T-helper 17 cell (primary cell): ENCODE results near the gene ITPKB. TPM values are rescaled to one million over a fixed set of nuclear protein-coding genes. Genes with fewer than 3 reads are reported as not detected.
"Not testable (repeated sequence)": the region's sequence is repeated elsewhere in the genome, so short reads cannot be mapped to it uniquely, and the experiment has no call there.

Source experiments
- ATAC-seq: fragments of 150-1000 bp; cut with Tn5 transposase; 2 replicates; pipeline ENCODE4 v1.10.0; 2021; ENCODE audit warnings: mild to moderate bottlenecking, moderate library complexity
- DNase-seq, 3 donors: peaks; one replicate each; pipeline versions ENCODE4 v3.0.0 to v3.0.0-alpha.2; 2020 to 2021
- H3K9me3 ChIP-seq: one replicate; pipeline ENCODE4 v1.7.0; 2013; ENCODE audit warnings: low read length, mild to moderate bottlenecking; ENCODE audit not compliant: control insufficient read depth, poor library complexity, severe bottlenecking
- H3K27ac Mint-ChIP-seq: one replicate; pipeline ENCODE4 v1.8.0; 2022; ENCODE audit warnings: mild to moderate bottlenecking, moderate library complexity, mixed read lengths
- H3K27me3 Mint-ChIP-seq: one replicate; pipeline ENCODE4 v1.8.0; 2022; ENCODE audit warnings: mixed read lengths
- H3K36me3 Mint-ChIP-seq: one replicate; pipeline ENCODE4 v1.8.0; 2022; ENCODE audit warnings: low read depth, mixed read lengths
- H3K4me1 Mint-ChIP-seq: one replicate; pipeline ENCODE4 v1.8.0; 2022; ENCODE audit warnings: mild to moderate bottlenecking, mixed read lengths
- H3K4me3 Mint-ChIP-seq: one replicate; pipeline ENCODE4 v1.8.0; 2022; ENCODE audit warnings: mild to moderate bottlenecking, moderate library complexity, mixed read lengths
- total RNA-seq, 4 donors: library from RNA in 2 of 4; stranded (reverse) in 2 of 4; gene quantifications; one replicate each; pipeline ENCODE4 v1.2.3 and lab custom pipeline; 2022 to 2026

The ITPKB gene
- total RNA-seq, 2 donors from 2014 or later, result 128 to 166 TPM

DNA sequence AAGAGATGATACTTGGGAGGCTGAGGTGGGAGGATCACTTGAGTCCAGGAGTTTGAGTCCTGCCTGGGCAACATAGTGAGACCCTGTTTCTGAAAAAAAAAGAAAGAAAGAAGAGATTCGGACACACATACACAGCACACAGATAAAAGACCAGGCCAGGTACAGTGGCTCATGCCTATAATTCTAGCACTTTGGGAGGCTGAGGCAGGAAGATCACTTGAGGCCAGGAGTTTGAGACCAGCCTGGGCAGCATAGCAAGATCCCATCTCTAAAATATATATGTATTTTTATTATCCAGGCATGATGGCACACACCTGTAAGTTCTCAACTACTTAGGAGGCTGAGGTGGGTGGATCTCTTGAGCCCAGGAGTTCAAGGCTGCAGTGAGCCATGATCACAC, 121.4 kb downstream of the ITPKB start:
- peak overlapping the region; percentile 67 for H3K27ac Mint-ChIP-seq
- not testable (repeated sequence) for H3K4me3 Mint-ChIP-seq, H3K9me3 ChIP-seq, H3K27me3 Mint-ChIP-seq, ATAC-seq, DNase-seq, H3K4me1 Mint-ChIP-seq, H3K36me3 Mint-ChIP-seq

DNA sequence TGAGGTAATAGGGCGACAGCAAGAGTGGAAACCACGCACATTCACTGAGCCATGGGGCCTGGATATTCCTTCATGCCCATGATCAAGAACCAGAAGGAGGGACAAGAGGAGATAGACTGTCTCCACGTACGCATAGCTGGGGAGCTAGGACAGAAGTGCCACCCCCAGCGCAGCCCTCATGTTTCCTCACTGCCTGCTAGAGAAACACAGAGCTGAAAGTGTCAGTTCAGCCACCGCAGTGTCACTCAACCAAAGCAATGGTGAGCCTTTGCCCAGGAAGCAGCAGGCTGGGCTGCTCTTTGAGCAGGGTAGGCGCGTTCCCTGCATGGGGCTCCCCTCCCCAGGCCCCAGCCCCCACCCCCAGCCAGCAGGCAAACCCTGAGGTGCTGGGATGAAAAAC, 122.0 kb downstream of the ITPKB start:
- H3K36me3 Mint-ChIP-seq, result no peaks in the 10 kb centered on the region
- no peak overlapping the region for H3K4me3 Mint-ChIP-seq
- H3K27ac Mint-ChIP-seq, result peak overlapping the region; percentile 67
- ATAC-seq (no peak), DNase-seq (no peak)
- H3K27me3 Mint-ChIP-seq, result peaks cover 6% of the 10 kb centered on the region
- no peaks in the 10 kb centered on the region for H3K4me1 Mint-ChIP-seq
- no peaks in the 10 kb centered on the region for H3K9me3 ChIP-seq

DNA sequence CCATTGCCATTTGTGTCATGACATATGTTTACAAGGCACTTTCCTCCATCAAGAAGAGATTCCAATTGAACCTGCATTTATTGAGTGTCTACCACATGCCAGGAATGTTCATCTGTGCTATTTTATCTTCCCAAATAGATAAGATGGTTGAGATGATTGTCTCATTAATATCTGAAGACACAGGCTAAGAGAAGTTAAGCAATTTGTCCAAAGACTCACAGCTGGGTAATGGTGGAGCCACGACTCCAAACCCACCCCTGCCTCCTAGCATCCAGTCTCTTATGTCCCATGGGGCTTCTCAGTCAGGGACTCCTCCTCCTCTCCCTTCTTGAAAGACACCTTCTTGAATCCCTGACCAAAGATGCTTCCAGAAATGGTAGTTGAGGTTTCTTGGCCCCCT, 122.4 kb downstream of the ITPKB start:
- H3K4me3 Mint-ChIP-seq, result no peak overlapping the region
- no peaks in the 10 kb centered on the region for H3K9me3 ChIP-seq

DNA sequence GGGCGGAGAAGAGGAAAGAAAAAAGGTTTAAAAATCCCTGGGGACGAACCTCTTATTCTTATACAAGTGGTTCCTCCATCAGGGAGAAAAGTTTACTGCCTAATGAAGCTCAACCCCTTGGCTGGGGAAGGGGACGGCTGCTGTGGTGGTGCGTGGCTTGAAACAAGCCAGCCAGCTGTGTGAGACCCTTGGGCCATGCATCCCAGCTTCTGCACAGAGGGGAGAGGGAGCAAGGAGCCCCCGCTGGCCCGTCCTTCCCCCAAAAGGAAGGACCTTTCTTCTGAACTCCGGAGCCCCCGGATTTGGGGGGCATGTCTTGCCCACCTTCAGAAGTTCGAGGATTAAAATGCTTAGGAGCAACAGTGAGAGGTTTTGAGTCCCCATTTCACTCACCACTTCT, 123.2 kb downstream of the ITPKB start:
- no peak overlapping the region for H3K4me3 Mint-ChIP-seq
- H3K9me3 ChIP-seq, result no peaks in the 10 kb centered on the region
- H3K4me1 Mint-ChIP-seq, result no peaks in the 10 kb centered on the region
- no peaks in the 10 kb centered on the region for H3K36me3 Mint-ChIP-seq
- H3K27ac Mint-ChIP-seq, result no peak overlapping the region
- ATAC-seq (no peak), DNase-seq (no peak)
- peaks cover 6% of the 10 kb centered on the region for H3K27me3 Mint-ChIP-seq

More for the DNA sequence above, 122.4 kb downstream of the ITPKB start:
- no peak overlapping the region for H3K27ac Mint-ChIP-seq
- no peak for DNase-seq
- ATAC-seq, result no peak
- H3K4me1 Mint-ChIP-seq, result no peaks in the 10 kb centered on the region
- H3K36me3 Mint-ChIP-seq, result no peaks in the 10 kb centered on the region
- H3K27me3 Mint-ChIP-seq, result peaks cover 6% of the 10 kb centered on the region

DNA sequence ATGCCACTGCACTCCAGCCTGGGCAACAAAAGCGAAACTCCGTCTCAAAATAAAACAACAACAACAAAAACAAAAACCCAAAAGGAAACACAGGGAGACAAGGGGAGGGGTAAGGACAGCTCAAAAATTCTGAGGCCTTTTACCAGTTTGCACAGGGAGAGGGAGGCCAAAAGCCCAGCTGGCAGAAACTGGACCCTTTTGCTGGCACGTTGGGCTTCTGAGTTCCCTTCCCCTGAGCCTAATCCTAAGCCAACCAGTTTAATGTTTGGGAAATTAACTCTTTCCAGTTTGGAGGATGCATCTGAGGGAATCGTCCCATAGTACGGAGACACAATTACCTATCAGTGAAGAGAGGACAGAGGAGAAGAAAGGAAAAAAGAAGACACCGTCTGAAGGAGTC, 127.1 kb downstream of the ITPKB start:
- not testable (repeated sequence) for H3K4me1 Mint-ChIP-seq, DNase-seq, ATAC-seq, H3K27me3 Mint-ChIP-seq, H3K36me3 Mint-ChIP-seq, H3K9me3 ChIP-seq, H3K4me3 Mint-ChIP-seq
- peak overlapping the region; percentile 34 for H3K27ac Mint-ChIP-seq

DNA sequence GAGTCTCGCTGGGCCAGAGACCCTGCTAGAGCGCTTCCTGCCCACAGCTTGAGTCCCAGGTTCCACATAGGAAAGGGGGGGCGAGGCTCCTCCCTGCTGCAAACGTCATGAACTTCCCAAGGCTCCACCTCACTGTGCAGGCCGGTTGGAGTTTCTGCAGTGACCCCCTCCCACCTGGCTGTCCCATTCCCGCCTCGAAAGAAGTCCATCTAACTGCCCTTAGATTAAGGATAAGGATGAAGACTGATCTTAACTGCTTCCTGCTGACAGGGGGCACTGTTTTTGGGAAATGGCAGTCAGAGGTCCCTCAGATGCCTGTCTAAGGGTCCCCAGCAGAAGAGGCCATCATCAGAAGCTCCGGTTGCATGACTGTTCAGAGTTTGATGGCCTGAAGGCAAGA, 127.8 kb downstream of the ITPKB start:
- Mint-ChIP-seq H3K4me3 (no peak overlapping the region), H3K27me3 (peaks cover 8% of the 10 kb centered on the region), H3K4me1 (peaks cover 2% of the 10 kb centered on the region), H3K27ac (peak overlapping the region; percentile 34), H3K36me3 (no peaks in the 10 kb centered on the region)
- no peaks in the 10 kb centered on the region for H3K9me3 ChIP-seq
- ATAC-seq, result no peak
- no peak for DNase-seq

DNA sequence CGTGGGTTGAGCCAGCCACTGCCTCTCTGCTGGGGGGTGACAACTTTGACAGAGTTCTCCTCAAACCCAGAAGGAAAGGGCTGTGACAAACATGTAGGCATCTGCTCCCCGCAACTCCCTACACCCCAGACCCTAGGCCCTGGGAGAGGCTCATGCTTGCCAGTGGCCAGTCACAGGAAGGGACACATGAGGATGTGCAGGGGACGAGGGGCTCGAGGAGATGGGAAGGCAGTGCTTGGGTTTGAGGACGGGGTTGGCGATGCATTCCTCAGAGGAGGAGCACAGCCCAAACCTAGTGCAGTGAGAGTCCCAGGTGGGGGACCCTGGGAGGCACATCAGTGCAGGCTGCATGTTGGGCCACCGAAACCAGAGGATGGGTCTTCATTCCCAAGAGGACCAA, 128.4 kb downstream of the ITPKB start:
- H3K4me3 Mint-ChIP-seq, result no peak overlapping the region
- ATAC-seq, result no peak
- peaks cover 8% of the 10 kb centered on the region for H3K27me3 Mint-ChIP-seq

DNA sequence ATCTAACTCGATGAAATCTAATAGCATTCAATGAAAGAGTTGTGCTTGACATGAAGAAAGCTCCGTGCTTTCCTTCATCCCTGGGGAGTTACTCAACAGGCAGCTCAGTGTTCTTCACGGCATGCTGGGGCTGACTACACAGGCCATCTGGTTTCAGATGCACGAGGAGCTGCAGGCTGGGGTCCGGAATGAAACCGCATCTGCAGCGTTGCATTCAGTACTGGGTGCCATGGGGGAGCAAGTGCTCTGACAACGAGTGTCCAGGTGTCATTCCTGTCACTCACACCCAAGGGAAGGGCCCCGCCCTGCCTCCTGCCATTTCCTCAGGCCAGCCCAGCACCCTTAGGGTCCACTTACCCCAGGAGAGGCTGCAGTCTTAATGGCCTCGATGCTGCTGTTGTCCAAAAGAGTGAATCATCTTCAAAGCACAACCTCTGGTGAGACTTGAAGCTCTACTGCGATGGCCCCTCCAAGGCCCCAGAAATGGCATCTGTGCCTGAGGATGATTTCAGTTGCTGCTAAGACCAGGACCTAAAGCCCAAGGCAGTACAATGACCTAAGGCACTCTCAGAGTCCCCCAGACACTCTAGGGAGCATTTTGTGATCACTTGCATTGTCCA, 129.1 kb downstream of the ITPKB start:
- peaks cover 8% of the 10 kb centered on the region for H3K27me3 Mint-ChIP-seq
- ATAC-seq (no peak), DNase-seq (no peak)
- H3K4me1 Mint-ChIP-seq, result peaks cover 2% of the 10 kb centered on the region
- H3K36me3 Mint-ChIP-seq, result no peaks in the 10 kb centered on the region
- H3K4me3 Mint-ChIP-seq, result no peak overlapping the region
- no peaks in the 10 kb centered on the region for H3K9me3 ChIP-seq
- H3K27ac Mint-ChIP-seq, result no peak overlapping the region

More for the DNA sequence above, 128.4 kb downstream of the ITPKB start:
- Mint-ChIP-seq H3K27ac (no peak overlapping the region), H3K36me3 (no peaks in the 10 kb centered on the region), H3K4me1 (peaks cover 2% of the 10 kb centered on the region)
- no peaks in the 10 kb centered on the region for H3K9me3 ChIP-seq
- DNase-seq, result no peak

DNA sequence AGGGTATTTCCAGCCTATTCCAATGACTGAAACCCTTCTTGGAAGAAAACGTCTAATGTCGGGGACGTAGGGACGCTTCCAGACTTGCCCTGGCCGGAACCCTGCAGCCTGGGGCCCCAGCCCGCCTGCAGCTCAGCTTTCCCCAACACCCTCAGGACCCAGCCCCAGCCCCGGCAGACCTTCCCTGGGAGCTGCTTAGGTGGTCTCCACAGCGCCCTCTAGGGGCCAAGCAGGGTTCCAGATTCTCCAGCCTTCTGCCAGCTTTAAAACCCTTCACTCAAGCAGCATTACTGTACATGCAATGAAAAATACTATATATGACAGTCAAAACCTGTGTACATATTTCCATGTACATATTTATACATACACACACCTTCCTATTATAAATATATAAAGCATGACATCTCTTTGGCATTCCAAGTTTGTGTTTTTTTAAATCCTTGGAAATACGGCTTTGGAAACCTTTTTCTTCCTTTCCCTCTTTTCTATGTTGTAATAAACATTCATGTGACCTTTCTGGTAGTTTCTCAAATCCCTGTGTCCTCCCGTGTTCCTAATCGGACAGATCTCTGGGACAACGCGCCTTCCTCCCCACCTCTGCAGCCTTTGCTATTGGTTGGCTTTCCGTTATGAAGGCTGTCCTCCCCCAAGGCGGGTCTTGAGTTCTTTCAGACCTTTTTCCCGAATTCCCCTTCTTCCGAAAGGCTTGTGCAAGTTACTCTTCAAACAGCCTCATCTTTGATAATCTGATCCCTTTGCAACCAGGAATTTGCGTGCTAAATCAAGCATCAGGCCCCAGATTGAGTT, 130.2 kb downstream of the ITPKB start:
- no peak overlapping the region for H3K27ac Mint-ChIP-seq
- no peaks in the 10 kb centered on the region for H3K9me3 ChIP-seq
- DNase-seq (peak; percentile 56 to 62 (median 61)), ATAC-seq (peak; percentile 82)
- H3K36me3 Mint-ChIP-seq, result no peaks in the 10 kb centered on the region
- H3K4me3 Mint-ChIP-seq, result no peak overlapping the region
- peaks cover 8% of the 10 kb centered on the region for H3K27me3 Mint-ChIP-seq
- H3K4me1 Mint-ChIP-seq, result peaks cover 2% of the 10 kb centered on the region

DNA sequence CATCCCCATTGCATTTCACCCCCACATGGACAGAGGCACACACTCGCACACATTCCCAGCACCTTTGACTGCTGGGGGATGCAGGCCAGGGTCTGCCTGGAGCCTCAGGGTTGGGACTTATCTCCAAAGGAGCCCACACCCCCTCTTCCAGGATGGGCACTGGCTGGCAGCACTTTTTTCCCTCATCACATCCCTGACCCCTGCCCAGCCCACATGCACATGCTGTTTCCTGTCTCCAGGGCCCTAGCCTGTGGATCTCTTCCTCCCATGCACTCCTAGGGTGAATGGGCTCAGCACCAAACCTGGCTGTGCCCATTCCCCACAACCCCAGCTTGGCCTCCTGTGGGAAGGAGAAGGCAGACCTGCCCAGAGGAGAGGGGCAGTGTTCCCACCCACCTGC, 131.3 kb downstream of the ITPKB start:
- no peak overlapping the region for H3K4me3 Mint-ChIP-seq
- ATAC-seq (no peak), DNase-seq (no peak)
- peaks cover 8% of the 10 kb centered on the region for H3K27me3 Mint-ChIP-seq
- H3K9me3 ChIP-seq, result no peaks in the 10 kb centered on the region
- no peak overlapping the region for H3K27ac Mint-ChIP-seq
- H3K4me1 Mint-ChIP-seq, result peaks cover 2% of the 10 kb centered on the region
- no peaks in the 10 kb centered on the region for H3K36me3 Mint-ChIP-seq

DNA sequence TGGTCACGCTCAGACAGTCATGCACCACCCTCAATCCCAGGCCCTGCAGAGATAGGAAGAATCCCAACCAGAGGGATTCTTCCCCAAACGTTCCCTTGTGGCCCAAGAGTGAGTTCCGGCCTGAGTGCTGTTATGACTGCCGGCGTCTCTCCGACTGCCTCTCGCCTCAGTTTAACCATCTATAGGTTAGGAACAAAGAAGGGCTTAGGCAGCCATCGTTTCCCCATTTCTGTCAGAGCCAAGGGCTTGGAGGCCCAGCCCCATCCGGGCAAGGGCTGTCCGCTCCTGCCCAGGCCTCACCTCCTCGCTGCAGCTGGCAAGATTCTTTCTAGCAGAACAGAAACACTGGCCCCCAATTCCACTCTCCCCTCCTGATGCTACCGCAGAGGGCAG, 131.8 kb downstream of the ITPKB start:
- DNase-seq, result no peak
- Mint-ChIP-seq H3K4me3 (no peak overlapping the region), H3K4me1 (peaks cover 2% of the 10 kb centered on the region), H3K36me3 (no peaks in the 10 kb centered on the region), H3K27me3 (peaks cover 8% of the 10 kb centered on the region), H3K27ac (no peak overlapping the region)
- no peak for ATAC-seq
- H3K9me3 ChIP-seq, result no peaks in the 10 kb centered on the region

DNA sequence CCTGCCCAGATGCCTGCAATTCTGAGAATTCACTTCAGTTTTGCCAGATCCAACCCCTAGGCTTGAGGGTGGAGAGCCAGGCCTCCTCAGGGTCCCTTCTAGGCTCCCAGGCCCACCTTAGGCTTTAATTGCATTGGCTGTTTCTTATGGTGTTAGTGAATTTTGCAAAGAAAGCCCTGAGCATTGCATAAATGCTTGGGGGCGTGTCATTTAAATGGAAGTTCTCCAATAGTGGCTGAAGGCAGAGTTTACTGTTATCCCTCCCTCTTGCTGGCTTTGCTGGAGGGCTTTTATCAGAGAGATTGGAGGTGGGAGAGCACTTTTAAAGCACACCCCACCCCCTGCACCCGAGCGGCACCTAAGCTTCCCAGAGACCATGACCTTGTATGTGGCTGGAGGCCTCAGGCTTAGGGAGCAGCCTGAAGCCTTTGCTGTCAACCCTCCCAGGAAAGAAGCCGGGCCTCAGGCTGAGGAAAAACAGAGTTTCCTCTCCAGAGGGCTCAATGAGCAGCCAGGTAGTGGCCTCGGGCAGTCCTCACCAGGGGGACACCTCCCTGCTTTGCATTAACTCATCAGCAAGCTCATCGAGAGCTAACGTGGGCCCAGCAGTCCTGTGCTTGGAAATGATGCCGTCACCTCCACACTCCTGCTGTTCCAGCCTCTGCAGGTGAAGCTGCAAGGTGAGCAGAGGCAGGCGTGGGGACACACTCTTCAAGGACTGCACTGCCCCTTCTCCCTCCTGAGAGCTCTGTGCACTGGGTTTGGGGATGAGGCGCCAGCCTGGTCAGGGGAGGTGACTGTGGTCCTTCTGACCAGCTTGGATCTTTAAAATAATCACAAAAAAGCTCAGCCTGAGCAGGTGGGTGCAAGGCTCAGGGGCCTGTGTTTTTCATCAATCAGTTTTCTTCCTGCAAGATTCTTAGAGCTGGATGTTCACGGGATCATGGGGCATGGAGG, 132.5 kb downstream of the ITPKB start:
- peaks cover 10% of the 10 kb centered on the region for H3K27me3 Mint-ChIP-seq
- no peak overlapping the region for H3K27ac Mint-ChIP-seq
- H3K4me3 Mint-ChIP-seq, result no peak overlapping the region
- ATAC-seq (no peak), DNase-seq (no peak)
- H3K4me1 Mint-ChIP-seq, result peaks cover 2% of the 10 kb centered on the region
- no peaks in the 10 kb centered on the region for H3K36me3 Mint-ChIP-seq
- no peaks in the 10 kb centered on the region for H3K9me3 ChIP-seq

DNA sequence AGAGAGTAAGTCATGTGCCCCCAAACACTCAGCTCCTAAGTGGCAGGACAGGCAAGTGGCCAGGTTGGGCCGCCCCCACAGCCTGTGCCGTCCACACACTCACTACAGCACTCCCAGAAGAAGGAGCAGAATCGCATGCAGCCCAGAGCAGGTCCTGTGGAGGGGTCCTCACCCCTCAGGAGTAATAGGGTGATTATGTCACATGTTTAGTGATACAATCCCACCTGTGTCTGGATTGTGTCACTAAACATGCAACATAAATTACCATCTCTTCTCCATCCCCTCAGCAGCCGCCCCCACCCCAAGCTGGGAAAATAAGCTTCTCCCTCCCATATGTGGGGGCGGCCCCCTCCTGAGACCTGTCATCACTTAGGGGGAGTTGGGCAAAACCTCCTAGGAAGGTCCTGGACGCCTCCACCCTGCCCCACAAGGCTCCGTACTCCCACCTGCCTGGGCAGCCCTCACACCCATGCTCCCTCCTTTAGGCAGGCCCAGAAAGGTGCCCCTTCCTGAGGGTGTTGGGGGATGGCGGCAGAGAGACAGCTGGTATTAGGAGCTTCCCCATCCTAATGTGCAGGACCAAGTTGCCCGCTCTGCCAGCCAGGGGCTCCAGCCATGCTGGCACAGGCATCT, 133.6 kb downstream of the ITPKB start:
- Mint-ChIP-seq H3K27ac (peak overlapping the region; percentile 21), H3K4me3 (no peak overlapping the region)

More for the DNA sequence above, 133.6 kb downstream of the ITPKB start:
- no peak for ATAC-seq
- Mint-ChIP-seq H3K36me3 (no peaks in the 10 kb centered on the region), H3K4me1 (peaks cover 2% of the 10 kb centered on the region), H3K27me3 (peaks cover 15% of the 10 kb centered on the region)
- no peak for DNase-seq
- no peaks in the 10 kb centered on the region for H3K9me3 ChIP-seq
